AG04449 (cell line): ENCODE measurements around the gene ERG28.

ENCODE experiments used
- CTCF ChIA-PET: fragments of 350-600 bp; formaldehyde crosslinking; extraction: SDS; loops from one replicate; lab custom pipeline; 2021; ENCODE audit warnings: antibody characterized with exemption; lab: Yijun Ruan, JAX
- POLR2A ChIA-PET: fragments of 400-600, 350-600 bp; formaldehyde crosslinking; extraction: SDS; loops from one replicate; lab custom pipeline; 2020; ENCODE audit warnings: antibody characterized with exemption, inconsistent platforms; lab: Yijun Ruan, JAX
- DNase-seq: peaks from one replicate; pipeline ENCODE4 v3.0.0-alpha.2; 2010; ENCODE audit warnings: low read depth, low spot score
- H3K4me3 ChIP-seq: 2 replicates; pipeline ENCODE4 v1.5.1; 2011; ENCODE audit warnings: low read depth, mild to moderate bottlenecking, control low read depth, low read length
- TF ChIP-seq, protein P1 (sequence below): IDR thresholded peaks from one replicate; pipeline ENCODE4 v1.5.1; 2011; ENCODE audit warnings: mild to moderate bottlenecking, moderate library complexity, low read length, control low read depth, inconsistent platforms; ENCODE audit not compliant: insufficient read depth; ENCODE audit errors: missing control alignments

The ERG28 gene

GRCh38 chr14:75626863-75627262 is 33.8 kb downstream of the ERG28 start:
- no peak for DNase-seq
- H3K4me3 ChIP-seq = no peak overlapping the region
- ChIA-PET CTCF (interaction anchor here (1.1 to 2.4 kb wide), 4 partner anchors 7 to 49 kb away, joined by 4 to 9 read pairs (median 4); no protein-coding TSS in a partner anchor), POLR2A (no interaction called here)
- TF ChIP-seq, protein P1, sequence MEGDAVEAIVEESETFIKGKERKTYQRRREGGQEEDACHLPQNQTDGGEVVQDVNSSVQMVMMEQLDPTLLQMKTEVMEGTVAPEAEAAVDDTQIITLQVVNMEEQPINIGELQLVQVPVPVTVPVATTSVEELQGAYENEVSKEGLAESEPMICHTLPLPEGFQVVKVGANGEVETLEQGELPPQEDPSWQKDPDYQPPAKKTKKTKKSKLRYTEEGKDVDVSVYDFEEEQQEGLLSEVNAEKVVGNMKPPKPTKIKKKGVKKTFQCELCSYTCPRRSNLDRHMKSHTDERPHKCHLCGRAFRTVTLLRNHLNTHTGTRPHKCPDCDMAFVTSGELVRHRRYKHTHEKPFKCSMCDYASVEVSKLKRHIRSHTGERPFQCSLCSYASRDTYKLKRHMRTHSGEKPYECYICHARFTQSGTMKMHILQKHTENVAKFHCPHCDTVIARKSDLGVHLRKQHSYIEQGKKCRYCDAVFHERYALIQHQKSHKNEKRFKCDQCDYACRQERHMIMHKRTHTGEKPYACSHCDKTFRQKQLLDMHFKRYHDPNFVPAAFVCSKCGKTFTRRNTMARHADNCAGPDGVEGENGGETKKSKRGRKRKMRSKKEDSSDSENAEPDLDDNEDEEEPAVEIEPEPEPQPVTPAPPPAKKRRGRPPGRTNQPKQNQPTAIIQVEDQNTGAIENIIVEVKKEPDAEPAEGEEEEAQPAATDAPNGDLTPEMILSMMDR = no peak

DNA sequence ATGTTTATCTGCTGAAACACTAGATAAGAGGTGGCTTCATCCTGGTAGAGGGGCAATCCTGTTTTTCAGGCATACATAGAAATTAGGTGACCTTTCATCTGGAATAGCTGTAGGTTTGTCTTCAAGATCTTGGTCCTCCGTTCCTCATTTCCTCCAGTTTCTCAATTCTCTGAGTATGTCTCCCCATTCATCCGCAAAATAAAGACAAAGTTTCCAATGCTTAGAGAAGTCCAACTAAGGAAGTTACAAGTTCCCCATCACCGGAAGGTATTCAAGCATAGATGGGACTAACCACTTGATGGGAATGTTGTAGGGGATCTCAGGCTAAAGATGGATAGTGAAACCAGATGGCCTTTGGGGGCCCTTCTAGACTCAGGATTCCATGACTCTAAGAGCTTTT is 34.3 kb downstream of the ERG28 start:
- no peak for DNase-seq
- TF ChIP-seq, protein P1 = no peak
- H3K4me3 ChIP-seq = no peak overlapping the region
- CTCF ChIA-PET = interaction anchor here (1.1 to 1.7 kb wide), 2 partner anchors 9 to 49 kb away, joined by 4 to 5 read pairs; no protein-coding TSS in a partner anchor
- POLR2A ChIA-PET = no interaction called here

DNA sequence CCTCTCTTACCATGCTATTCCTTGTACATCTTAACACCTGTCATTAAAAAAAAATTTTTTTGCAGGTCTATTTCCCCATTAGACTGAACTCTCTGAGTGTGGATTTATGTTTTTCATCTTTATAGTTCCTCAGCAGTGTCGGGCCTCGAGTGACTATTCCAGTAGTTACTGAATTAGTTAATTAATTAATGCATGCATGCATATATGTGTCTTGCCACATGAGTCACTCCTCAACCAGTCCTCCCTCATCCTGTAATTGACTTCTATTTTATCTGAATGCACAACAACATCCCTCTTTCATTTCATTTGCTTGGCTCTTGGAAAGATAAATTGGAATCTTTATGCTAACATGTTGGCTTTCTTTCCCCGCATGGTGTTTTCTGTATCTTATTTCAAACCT is 35.6 kb downstream of the ERG28 start:
- POLR2A ChIA-PET = no interaction called here
- no peak overlapping the region for H3K4me3 ChIP-seq
- TF ChIP-seq, protein P1 = no peak
- CTCF ChIA-PET = interaction anchor here (1.7 to 2.6 kb wide), 2 partner anchors 10 to 30 kb away, joined by 5 to 17 read pairs; no protein-coding TSS in a partner anchor
- DNase-seq = no peak

- no peak for DNase-seq
- POLR2A ChIA-PET = no interaction called here
- CTCF ChIA-PET = interaction anchor here (1.0 to 4.7 kb wide), 4 partner anchors 8 to 58 kb away, joined by 4 to 20 read pairs (median 10); partner anchors contain the start of gene FLVCR2
- TF ChIP-seq, protein P1 = no peak
- no peak overlapping the region for H3K4me3 ChIP-seq
Measured at GRCh38 chr14:75619548-75619947, 41.1 kb downstream of the ERG28 start.

- no peak for DNase-seq
- TF ChIP-seq, protein P1 = no peak
- POLR2A ChIA-PET = no interaction called here
- CTCF ChIA-PET = interaction anchor here (1.4 kb wide), 1 partner anchor 54 kb away, joined by 4 read pairs; no protein-coding TSS in a partner anchor
- no peak overlapping the region for H3K4me3 ChIP-seq
Measured at GRCh38 chr14:75615200-75615599, 45.5 kb downstream of the ERG28 start.

GRCh38 chr14:75614179-75614578 is 46.5 kb downstream of the ERG28 start:
- ChIA-PET POLR2A (no interaction called here), CTCF (interaction anchor here (1.4 kb wide), 1 partner anchor 53 kb away, joined by 4 read pairs; no protein-coding TSS in a partner anchor)
- no peak for DNase-seq
- no peak overlapping the region for H3K4me3 ChIP-seq
- TF ChIP-seq, protein P1 = no peak
